Measurements from ENCODE around the gene ZSWIM3.
A peak's percentile ranks its signal among the peaks of the same experiment; 100 is the strongest.
"Not testable (repeated sequence)": the region's sequence is repeated elsewhere in the genome, so short reads cannot be mapped to it uniquely, and the experiment has no call there.

Gene ZSWIM3

DNA sequence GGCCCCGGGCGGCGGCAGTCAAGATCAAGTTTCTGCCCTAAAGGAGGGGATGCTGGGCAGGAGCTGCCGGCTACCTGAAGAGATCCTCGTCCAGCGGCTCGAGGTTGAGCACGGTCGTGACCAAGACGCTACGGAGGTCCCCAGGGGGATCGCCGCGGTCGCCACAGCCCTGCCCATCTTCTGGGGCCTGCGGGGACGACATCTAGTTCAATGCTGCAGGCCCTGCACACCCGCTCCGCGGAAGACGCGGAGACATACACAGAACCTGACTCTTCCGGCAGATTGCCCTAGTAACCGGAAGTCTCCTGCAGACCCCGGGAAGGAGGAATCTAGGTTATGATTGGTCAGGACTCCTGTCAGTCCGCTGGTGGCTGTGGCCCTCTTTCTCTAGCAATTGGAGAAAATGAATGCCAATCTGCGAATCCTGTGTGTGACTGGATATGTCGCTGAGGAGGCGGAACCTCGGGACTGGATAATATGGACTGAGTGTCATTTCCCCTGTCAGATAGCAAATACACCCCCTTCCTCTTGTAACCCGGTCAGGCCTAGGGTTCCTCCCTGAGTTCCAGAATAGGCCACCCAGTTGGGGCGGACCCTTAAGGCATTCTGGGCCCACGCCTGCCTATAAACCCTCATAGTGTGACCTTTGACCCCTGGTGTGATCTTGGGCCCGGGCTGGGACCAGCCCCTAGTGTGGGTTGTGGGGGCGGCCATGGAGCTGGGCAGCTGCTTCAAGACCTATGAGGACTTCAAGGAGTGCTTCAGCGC, at the start of gene ZSWIM3, which contains the start of gene ACOT8:
ZSWIM3 (plus strand) TSS at position 501 of the 768 bp plus-strand sequence; CDS start at position 713, 212 bp downstream.
ACOT8 (minus strand) TSS at position 279 of the 768 bp plus-strand sequence; CDS start at position 202, 77 bp downstream.
- DNase-seq (ENCODE audit: low read depth in 2 of 2, low spot score in 1 of 2) = peak; percentile 81

DNA sequence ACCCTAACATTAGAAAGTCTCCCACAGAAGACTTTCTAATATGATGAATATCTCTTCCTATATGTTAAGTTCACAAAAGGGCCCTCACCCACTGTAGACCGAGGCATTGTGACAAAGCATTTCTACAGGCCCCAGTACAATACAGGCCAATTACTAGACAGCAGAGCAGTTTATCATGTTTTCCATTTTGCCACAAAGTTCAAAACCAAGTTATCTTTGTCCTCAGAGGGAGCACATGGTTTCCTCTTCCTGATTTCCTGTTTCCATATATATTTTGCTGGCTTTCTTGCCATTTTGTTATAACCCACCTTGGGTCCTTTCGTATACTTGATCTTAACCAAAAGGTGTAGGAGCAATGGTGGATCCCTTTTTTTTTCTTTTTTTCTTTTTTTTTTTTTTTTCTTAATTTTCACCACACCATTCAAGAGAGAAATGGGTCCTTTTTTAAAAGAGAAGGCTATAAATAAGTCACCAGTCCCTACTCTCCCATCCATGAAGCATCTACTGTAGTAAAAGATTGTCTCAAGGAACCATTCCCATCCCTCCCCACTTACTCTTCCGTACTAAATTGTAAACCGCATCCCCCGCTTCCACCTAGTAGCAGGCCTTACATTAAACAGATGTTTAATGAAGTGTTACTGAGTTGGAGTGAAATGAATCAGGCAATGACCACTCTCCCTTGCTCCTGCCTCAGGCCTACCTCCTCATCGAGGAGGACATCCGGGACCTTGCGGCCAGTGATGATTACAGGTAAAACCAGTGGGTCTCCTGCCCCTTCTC, 47.0 kb upstream of the ZSWIM3 start:
- no peak for DNase-seq (ENCODE audit: low read depth in 2 of 2, low spot score in 1 of 2)

DNA sequence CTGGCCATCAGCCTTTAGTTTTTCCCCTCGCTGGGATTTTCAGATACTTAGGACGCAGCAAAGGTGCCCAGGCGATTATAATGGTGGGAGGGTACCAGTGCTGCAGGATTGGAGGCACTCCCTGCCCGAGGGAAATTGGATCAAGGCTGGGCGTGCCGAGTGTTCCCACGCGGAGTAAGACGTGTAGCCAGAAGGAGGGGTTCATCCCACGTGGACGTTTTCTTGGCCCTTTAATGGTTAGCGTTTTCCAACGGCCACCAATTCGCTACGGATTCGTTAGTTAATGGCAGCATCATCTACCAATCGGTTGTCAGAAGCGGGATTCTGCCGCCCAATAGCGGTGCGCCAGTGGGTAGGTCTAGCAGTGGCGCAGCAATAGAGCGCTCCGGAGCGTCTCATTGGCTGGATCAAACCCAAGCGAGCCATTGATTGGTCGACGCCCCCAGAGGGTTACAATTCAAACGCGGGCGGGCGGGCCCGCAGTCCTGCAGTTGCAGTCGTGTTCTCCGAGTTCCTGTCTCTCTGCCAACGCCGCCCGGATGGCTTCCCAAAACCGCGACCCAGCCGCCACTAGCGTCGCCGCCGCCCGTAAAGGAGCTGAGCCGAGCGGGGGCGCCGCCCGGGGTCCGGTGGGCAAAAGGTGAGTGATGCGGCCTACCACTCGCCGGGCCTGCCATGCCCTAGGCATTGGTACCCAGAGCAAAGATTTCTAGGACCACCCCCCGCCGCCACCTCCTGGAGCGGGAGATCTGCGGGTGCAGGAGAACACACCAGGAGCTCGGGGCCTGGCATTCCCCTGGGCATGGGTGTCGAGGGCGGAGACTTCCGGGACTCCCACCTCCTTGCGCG, 45.0 kb upstream of the ZSWIM3 start, which contains the start of gene UBE2C:
UBE2C (plus strand) TSS at position 488 of the 849 bp plus-strand sequence; CDS start at position 540, 52 bp downstream.
- DNase-seq (ENCODE audit: low read depth in 2 of 2, low spot score in 1 of 2) = peak; percentile 85 to 86

DNA sequence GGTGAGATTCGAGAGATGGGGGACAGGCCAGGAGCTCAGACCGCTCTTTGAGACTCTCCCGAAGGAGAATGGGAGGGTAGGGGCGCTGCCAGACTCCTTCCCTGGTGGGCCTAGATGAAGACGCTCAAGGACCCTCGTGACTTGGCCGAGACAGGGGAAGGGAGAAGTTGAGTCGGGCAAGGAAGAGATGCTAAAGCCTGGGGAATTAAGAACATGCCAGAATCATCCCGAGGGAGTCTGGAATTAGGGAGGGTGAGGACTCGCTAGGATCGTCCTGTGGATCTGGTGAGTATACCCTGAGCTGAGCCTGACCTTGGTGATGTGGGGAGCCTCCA, 44.4 kb upstream of the ZSWIM3 start:
- DNase-seq (ENCODE audit: low read depth in 2 of 2, low spot score in 1 of 2) = no peak

DNA sequence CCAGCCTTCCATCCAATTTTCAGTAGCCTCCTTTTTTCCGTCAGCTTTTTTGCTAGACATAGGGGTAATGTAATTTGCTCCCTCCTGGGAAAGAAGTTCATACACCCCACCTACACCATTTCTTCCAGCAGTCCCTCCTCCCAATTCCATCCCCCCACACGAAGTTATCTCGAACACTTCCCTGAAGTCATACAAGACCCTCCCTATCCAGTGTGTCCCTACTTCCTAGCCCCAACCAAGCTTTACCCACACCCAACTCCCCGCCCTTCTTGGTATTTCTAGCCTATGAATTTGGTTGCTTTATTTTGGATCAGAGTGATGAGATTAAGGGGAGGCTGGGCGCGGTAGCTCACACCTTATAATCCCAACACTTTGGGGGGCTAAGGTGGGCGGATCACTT, 43.9 kb upstream of the ZSWIM3 start:
- no peak for DNase-seq (ENCODE audit: low read depth in 2 of 2, low spot score in 1 of 2)

DNA sequence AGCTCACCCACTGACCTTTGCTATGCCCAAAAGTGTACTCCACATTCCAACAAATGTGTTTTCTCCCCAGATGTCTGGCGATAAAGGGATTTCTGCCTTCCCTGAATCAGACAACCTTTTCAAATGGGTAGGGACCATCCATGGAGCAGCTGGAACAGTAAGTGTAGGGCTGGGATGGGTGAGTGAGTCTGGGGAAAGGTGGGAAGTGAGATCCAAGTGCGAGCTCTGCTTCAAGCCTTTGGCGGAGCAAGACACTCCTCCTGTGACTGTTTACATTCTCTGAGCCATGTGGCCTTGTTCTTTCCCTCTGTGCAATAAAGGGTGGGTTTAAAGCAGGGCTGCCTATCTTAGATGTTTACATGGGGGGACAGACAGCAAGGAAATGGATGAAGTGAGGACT, 43.1 kb upstream of the ZSWIM3 start:
- DNase-seq (ENCODE audit: low read depth in 2 of 2, low spot score in 1 of 2) = no peak

DNA sequence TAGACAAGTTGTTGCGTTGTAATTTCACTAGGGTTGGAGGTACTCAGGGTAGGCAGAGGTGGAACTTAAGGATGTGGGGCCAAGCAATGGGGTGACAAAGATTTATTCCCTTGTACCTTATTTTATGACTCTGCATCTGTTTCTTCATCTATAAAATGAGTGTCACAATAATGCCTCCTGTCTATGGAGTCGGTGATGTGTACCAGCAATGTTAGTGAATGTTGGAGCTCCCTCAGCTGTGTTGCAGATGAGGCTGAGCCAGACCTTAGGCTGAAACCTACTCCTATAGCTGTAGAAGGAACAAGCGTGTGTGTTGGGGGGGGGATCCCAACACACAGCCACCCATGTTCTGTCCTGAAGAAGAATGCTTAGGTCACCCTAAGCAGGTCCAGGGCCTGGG, 40.5 kb upstream of the ZSWIM3 start:
- no peak for DNase-seq (ENCODE audit: low read depth in 2 of 2, low spot score in 1 of 2)

DNA sequence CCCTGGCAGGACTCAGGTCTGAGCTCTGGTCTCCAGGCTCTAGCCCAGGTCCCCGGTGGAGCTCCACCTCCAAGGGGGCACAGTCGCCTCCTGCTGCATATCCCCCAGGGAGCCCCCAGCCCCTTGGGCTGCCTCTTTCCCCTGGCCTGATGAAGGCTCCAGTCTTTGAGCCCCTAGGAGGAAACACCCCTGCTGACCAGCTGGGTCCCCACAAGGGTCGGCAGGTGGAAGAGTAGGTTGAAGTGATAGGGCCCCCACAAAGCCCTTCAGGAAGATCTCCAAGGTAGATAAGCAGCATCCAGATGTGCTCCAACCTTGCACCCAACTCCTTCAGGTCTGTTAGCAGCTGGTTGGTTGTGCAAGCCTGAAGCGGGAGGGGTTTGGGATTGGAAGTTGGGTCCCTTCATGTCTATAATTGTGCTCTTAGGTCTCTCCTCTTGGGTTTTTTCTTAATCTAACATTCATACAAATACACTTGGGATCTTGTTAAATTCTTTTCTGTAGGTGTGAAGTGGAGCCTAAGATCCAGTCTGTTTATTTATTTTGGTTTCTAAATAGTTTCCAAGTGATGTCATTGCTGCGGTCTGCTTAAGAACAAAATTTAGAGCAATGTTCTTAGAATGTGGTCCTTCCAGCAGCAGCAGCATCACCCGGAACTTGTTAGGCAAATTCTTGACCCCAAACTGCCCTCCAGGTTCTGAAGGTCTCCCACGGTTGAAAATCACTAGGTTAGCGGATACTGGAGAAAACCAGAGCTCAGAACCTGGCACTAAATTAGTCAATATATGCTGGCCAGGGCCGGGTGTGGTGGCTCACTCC, 39.8 kb upstream of the ZSWIM3 start:
- DNase-seq (ENCODE audit: low read depth in 2 of 2, low spot score in 1 of 2) = no peak

DNA sequence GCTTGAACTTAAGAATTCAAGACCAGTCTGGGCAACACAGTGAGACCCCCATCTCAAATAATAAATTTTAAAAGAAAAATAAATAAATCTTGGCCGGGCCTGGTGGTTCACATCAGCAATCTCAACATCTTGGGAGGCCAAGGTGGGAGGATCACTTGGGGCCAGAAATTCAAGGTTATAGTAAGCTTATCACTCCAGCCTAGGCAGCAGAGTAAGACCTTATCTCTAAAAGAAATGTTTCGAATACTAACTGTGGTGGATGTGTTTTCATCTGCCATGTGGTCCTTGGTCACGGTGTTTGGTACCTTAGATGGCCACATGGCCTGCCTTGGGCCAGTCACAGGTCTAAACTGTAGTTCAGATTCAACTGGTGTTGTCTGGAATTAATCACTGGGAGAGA, 39.2 kb upstream of the ZSWIM3 start:
- DNase-seq (ENCODE audit: low read depth in 2 of 2, low spot score in 1 of 2) = no peak

DNA sequence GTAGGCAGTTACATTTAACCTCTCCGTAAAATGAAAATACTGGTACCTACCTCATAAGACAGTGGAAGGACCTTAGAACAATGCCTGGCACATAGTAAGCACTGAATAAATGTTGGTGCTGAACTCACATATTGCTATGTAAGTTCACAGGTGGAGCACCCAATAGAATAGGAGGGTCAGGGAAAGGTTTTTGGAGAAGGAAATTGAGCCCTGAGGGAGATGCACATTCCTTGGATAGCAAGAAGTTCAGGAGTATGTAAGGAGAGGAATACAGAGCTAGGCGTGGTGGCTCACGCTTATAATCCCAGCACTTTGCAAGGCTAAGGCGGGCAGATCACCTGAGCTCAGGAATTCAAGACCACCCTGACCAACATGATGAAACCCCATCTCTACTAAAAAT, 37.9 kb upstream of the ZSWIM3 start:
- no peak for DNase-seq (ENCODE audit: low read depth in 2 of 2, low spot score in 1 of 2)

DNA sequence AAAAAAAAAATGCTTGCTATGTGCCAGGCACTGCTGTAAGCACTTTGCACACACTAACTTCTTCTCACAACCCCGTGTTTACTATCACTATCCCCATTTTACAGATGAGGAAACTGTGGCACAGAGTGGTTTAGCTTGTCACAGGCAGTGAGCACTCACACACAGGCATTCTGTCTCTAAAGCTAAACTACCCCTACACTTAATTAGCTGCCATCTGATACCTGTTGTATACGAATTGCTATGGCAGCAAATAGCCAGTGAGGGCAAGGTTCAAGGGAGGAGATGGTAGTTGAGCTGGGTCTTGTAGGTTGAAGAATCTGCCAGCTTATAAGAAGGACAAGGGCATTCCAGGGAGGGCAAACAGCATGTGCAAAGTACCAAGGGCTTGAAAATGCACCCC, 35.5 kb upstream of the ZSWIM3 start:
- DNase-seq (ENCODE audit: low read depth in 2 of 2, low spot score in 1 of 2) = no peak

DNA sequence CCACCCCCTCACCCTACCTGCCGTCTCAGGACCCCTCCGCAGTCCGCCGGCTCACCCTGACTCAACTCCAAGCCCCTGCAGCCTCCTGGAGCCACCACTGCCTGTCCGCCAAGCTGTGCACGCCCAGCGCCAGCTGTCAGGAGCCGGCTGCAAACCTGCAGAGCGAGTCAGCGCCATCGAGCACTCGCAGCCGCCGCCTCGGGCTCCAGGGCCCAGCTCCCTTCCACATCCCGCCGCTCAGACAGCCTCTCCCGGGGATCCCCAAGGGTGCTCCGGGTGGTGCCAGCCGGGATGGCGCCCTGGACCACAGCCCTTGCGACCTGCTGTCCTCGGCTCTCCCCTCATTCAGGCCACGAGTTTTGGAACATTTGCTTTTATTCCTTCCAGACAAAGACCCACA, 34.6 kb upstream of the ZSWIM3 start:
- no peak for DNase-seq (ENCODE audit: low read depth in 2 of 2, low spot score in 1 of 2)

DNA sequence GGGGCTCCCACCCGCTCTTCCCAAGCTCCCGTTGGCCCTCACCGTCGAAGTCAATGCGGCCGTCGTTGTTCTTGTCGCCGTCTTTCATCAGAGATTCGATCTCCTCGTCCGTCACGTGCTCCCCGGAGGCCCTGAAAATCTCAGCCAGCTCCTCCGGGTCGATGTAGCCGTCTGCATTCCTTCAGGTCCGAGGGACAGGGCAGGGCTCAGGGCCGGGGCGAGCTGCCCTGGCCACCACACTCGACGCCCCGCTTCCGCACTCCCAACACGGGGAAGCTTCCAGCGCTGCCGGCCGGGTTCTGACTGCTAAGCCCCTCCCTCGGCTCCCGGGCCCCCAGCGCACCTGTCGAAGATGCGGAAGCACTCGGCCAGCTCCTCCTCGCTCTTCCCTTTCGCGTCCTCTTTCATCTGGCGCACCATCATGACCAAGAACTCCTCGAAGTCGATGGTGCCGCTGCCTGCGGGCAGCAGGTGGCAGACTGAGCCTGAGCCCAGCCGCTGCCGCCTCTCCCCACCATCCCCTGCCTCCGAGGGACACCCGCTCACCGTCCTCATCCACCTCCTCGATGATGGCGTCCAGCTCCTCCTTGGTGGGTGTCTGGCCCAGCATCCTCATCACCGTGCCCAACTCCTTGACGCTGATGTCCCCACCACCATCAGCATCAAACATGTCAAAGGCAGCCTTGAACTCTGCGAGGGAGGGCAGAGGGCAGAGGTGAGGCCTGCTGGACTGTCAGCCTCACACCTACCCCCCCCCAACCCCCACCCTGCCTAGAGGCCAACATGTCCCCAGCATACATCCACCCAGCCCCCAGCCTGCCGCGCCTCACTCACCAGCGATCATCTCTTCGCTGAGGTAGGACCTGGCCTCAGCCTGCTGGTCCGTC, 33.2 kb upstream of the ZSWIM3 start:
- DNase-seq (ENCODE audit: low read depth in 2 of 2, low spot score in 1 of 2) = peak in 1 of 2 donors; percentile 12

DNA sequence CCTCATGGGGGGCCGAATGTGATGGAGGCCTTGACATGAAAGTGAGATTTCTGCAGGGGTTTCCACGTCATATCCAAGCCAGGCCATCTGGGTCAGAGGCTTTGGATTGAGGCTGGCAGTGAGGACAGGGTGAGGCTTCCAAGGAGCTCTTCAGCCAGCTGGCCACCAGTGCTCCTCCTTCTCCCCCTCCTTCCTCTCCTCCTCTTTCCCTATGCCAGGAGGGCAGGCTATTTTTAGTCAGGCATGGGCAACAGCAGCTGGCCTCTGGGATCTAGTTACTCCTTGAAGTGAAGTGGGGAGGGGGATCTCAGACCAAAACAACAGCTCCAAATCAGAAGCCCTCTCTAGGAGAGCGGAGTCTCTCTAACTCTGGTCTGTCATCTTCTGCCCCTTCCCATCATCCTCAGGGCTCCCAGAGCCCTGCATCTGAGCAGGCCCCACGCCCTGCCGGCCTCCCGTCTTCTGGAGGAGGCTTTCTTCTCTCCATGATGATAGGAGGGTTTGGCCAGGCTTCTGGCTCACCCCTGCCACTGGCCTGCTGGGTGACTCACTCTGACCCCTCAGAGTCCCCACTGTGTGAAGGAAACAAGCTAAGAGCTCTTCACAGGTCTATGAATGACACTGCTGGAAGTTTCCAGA, 30.9 kb upstream of the ZSWIM3 start:
- no peak for DNase-seq (ENCODE audit: low read depth in 2 of 2, low spot score in 1 of 2)

DNA sequence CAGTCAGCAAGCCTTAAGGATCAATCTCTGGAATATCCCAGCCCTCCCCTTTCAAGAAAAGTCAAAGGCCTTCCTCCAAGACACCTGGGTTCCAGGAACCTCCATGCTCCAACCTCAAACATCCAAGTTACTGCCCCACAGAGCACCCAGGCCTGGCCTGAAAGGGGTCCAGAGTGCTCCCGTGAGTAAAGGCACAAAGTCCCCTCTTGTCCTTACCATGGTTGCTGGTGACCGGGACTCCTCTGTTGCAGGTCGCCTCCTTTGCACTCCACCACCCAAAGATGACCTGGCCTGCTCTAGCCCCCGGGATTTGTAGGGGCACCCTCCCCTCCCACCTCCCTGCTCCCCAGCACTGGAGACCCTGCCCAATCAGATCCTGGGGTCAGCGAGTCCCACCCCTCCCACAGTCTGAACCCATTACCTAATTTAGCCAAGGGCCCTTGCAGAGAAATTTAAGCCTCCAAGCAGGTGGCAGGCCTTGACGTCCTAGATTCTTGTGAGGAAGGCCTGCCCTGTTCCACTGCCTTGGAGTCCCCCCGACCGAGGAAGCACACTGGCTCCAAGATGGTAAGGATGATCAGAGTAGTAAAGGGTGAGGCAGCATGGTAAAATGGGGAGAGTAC, 30.3 kb upstream of the ZSWIM3 start, which contains the start of gene TNNC2:
TNNC2 (minus strand) TSS at position 283 of the 623 bp plus-strand sequence; CDS start at position 219, 64 bp downstream.
- DNase-seq (ENCODE audit: low read depth in 2 of 2, low spot score in 1 of 2) = no peak

DNA sequence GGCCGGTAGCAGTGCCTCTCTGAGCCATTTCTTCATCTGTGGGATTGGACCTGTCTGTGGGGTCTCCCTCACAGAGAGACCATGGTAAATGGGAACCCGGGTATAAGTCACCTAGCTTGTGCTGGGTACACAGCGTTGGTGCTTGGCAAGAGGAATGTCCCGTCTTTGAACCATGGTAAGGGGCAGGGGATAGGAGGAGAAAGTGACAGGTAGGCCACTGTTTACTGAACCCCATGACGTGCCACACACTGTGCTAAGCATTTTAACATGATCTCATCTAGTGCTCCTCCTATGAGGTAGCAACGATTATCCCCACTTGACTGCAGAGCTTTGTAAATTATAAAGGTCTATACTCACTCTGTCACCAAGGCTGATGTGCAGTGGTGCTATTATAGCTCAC, 29.7 kb upstream of the ZSWIM3 start:
- DNase-seq (ENCODE audit: low read depth in 2 of 2, low spot score in 1 of 2) = no peak

DNA sequence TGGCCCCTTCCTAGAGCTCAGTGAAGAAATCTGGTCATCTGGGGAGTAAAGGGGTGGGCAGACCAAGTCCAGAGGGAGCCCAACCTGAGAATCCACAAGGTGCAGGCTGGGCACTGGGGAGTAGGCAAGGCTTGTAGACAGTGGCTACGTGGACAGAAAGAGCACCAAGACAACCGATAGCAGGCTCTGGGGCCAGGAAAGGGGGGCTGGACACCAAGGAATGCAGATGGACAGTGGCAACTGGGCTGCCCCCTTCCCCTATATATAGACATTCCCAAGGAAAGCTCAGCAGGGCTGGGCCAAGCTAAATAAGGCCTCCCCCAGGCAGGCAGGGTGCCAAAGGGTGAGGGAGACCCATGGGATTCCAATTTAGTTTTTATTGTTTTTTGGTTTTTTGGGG, 28.8 kb upstream of the ZSWIM3 start:
- DNase-seq (ENCODE audit: low read depth in 2 of 2, low spot score in 1 of 2) = no peak

DNA sequence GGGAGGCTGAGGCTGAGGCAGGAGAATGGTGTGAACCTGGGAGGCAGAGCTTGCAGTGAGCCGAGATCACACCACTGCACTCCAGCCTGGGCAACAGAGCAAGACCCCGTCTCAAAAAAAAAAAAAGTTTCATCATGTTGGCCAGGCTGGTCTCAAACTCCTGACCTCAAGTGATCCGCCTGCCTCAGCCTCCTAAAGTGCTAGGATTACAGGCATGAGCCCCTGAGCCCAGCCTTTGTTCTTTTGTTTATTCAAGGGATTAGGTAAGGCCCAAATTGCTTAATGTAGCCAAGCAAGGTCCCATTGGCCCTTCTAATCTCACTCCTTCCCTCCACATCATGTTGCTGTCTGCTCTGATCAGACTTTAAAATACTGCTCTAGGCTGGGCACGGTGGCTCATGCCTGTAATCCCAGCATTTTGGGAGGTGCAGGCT, 27.7 kb upstream of the ZSWIM3 start:
- DNase-seq (ENCODE audit: low read depth in 2 of 2, low spot score in 1 of 2) = not testable (repeated sequence)
